GM21515 (cell line): ENCODE results near the gene PRKN.

Source experiments
- ATAC-seq: cut with Tn5 transposase; IDR thresholded peaks from one replicate; pipeline ENCODE4 v1.9.1; 2021; ENCODE audit not compliant: unreplicated experiment

The PRKN gene

DNA sequence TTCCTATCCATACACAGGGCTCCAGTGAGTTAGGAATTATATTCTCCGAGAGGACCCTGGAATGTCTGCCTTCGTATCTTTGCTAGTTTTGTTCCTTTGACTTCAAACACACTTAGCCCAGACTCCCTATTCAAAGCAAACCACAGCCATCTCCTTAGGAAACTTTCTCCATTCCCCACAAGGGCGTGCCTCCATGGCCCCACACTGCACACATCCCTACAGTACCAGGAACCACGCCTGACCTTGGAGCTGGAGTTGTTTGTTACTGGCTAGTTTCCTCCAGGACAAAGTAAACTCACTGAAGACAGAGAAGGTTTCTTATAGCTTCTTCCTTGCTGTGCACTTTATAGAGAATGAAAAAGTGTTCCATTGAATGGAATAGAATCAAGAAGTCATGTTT lies 1040.9 kb downstream of the PRKN start:
- no peak for ATAC-seq

DNA sequence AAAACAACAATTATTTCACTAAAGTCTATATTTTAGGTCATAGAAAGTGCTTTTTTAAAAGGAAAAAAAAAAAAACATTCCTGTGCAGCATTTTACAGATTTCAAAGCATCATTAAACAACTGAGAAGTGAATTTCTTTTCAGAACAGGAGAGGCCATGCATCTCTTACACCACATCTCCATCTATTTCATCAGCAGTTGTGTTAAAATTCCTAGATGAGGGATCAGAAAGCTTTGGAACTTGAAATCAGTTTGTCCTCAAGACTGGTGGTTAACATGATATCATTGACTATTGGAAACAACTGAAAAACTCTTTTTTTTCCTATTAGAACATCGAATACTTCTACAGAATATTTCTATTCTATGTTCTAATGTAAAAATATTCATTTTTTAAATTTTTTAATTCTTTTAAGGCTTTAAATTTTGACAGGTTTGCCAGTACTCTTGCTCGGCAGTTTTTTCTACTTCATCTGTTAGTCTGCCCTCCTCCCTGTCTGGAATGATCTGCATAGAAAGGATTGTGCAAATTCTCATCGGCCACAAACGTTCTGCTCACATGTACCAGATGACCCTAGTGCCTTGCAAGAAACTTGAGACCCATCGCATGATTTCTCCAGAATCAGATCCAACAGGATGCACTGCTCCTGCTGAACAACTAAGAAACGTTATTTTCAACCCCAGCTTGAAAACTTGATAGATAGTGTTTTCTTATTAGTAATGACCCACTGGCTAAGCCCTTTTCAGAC lies 1042.7 kb downstream of the PRKN start:
- no peak for ATAC-seq

DNA sequence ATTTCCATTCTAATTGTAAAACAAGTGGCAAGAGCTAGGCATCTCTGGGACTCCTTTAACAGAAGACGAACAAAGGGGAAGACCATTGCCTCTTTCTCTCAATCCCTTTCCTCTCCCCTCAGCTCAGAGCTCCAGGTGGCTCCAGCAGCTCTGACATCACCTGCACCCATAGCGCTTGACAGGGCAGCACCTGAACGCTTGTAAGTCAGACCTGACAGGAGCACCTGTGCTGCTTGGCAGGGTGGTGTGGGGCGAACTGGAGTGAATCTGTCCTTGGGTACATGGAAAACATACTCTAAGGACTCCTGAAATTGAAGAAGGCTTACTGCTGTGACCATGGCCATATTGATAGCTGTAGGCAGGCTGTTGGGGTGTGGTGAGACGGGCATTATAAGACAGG lies 1044.2 kb downstream of the PRKN start:
- ATAC-seq, result no peak

- ATAC-seq, result no peak
Measured at GRCh38 chr6:161682982-161683381, 1044.6 kb downstream of the PRKN start.

DNA sequence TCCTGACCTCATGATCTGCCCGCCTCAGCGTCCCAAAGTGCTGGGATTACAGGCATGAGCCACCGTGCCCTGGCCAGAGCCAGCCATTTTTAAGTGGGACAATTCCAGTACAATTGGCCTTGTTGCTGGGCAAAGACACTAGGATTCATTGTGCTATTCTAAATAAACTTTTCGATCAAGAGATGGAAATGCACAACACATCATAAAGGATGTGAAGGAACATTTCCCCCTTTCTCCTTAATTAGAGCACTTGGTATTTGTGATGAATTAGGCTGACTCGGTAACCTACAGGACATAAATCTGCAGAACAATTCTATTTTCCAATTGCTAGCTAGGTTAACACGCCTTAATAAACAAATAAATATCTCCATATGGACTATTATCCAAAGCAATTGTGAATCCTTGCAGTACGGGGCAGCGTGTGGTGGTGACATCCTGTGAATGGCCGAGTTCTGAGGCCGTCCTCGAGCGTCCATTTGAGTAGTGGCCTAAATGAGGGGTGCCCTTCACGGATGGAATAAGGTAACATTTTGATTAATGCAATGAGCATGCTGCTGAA lies 1047.5 kb downstream of the PRKN start:
- ATAC-seq, result no peak

- no peak for ATAC-seq
Measured at GRCh38 chr6:161677188-161677587, 1050.4 kb downstream of the PRKN start.

GRCh38 chr6:161676586-161676985 lies 1051.0 kb downstream of the PRKN start:
- no peak for ATAC-seq

- no peak for ATAC-seq
Measured at GRCh38 chr6:161674930-161675682, 1052.5 kb downstream of the PRKN start.

DNA sequence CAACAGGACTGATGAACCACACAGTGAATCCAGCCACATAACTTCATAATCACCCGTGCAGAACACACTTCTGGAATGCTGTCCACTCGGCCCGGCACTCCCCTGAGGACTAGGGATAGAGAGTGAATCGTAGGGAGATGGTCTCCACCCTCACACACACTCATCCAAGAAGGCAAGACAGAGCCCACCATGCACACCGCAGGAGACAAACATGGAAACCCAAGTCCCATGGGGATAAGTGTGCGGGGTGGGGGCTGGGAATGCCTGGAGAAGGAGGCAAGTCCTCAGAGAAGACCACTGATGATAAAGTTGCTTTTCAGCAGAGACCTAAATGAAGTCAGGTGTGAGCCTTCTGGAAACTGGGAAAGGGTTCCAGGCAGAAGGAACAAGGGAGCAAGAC lies 1054.5 kb downstream of the PRKN start:
- ATAC-seq, result no peak

DNA sequence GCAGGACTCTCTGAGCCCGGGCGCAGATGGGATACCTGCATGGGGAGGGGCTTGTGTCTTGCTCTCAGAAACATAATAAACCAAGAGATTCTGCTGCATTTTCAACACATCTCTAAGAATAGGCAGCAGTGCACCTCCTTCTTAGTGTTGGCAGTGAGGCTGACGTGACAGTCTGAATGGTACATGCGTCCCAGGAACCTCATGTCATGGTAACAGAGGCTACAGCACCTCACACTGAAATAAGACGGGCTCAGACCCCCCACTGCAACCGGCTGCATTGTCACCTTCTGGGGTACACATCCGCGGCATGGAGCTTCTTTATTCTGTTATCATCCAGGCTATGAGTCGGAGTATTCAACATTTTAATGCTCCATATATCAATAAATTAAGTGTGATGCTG lies 1056.4 kb downstream of the PRKN start:
- ATAC-seq, result no peak

DNA sequence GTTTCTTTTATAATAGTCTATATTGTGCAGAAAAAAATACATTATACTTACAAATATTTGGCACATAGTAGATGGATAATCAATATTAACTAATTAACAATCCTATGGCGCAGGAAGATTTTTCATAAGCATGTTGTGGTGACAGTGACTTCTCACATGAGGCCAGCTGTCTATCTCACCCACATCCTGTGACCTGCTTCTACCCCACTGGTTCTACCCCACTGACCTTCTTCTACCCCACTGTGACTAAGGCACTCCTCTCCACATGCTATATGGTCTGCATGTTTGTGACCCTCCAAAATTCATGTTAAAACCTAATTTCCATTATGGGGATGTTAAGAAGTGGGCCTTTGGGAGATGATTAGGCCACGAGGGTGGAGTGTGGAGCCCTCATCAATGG lies 1058.9 kb downstream of the PRKN start:
- ATAC-seq, result no peak

- no peak for ATAC-seq
Measured at GRCh38 chr6:161667957-161668356, 1059.6 kb downstream of the PRKN start.

DNA sequence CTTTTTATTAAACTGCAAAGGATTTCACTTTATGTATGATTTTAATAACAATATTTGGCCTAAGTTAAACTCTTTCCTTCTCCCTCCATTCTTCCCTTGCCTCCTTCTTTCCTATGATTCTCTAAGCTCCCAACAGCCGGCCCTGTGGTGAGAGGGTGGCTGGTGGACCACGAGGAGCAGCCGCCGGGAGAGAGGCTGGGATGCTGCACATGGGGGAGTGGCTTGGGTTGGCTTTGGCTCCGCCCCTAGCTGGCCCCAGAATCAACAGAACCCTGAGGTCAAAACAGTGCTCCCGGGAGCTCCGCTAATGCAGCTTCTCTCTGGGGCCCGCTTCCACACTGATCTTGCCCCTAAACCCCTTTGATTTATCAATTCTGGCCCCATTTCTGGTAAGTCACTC lies 1063.9 kb downstream of the PRKN start:
- ATAC-seq, result no peak

- no peak for ATAC-seq
Measured at GRCh38 chr6:161660666-161661571, 1066.6 kb downstream of the PRKN start.

DNA sequence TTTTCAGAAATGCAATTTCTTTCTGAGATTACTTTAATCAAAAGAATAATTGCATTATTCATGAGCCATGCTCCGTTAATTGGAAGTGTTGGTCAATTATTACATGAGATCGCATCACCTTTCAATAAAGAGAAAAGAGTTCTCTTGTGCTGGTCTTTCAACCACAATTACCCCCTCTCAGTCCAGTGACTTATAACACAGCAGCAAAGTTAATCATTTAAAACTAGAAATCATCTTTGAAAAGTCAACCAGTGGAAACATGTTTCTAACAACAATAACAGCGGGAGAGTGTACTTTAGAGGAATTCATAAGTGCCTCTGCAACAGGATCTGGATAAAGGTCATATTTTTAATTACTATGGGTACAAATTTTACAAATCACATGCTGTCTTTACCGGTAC lies 1069.4 kb downstream of the PRKN start:
- no peak for ATAC-seq

DNA sequence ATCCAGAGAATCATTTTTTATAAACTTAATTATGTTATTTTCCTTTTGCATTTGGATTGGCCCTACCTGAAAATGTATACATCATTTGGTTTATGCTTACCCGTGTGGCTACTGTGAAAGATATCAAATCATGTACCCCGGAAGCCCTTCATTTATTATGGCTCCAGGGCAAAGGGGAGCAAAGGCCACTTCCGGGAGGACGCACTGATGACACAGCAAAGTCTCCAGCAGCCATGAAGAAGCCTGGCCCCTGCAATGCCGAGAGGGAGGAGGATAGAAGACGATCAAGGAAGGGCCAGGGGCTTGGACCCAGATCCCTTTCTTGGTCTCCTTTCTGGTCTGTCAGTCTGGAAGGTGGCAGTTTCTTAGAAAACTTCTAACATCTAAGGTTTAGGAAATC lies 1073.4 kb downstream of the PRKN start:
- ATAC-seq, result no peak

- no peak for ATAC-seq
Measured at GRCh38 chr6:161651949-161652348, 1075.6 kb downstream of the PRKN start.

DNA sequence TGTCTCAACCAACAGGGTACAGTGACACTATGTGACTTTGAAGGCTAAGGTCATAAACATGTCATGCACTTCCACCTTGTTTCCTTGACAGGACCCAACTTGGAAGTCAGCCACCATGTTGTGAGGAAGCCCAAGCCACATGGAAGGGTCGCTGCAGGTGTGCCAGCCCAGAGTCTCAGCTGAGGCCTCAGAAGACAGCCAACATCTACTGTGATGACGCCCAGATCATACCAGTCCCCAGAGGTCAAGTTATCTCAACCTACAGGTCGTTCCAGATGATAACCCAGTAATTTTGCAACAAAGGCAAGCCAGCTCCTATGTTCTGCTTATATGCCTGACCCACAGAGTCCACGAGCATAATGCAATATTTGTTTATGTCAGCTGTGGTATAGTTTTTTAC lies 1077.7 kb downstream of the PRKN start:
- no peak for ATAC-seq

- ATAC-seq, result no peak
Measured at GRCh38 chr6:161649068-161649467, 1078.5 kb downstream of the PRKN start.

- ATAC-seq, result no peak
Measured at GRCh38 chr6:161647234-161647633, 1080.3 kb downstream of the PRKN start.

GRCh38 chr6:161644521-161644920 lies 1083.0 kb downstream of the PRKN start:
- ATAC-seq, result no peak
